22Rv1 (cell line): ENCODE data around the gene ATG7.

Experiments
- CTCF ChIP-seq: fragments of 450-650 bp; IDR thresholded peaks from 2 replicates; pipeline ENCODE4 v1.5.1; 2017; ENCODE audit warnings: mild to moderate bottlenecking
- ZFX ChIP-seq: fragments of 450-650 bp; IDR thresholded peaks from 2 replicates; pipeline ENCODE4 v1.6.1; 2017; ENCODE audit warnings: antibody characterized with exemption, borderline replicate concordance

DNA sequence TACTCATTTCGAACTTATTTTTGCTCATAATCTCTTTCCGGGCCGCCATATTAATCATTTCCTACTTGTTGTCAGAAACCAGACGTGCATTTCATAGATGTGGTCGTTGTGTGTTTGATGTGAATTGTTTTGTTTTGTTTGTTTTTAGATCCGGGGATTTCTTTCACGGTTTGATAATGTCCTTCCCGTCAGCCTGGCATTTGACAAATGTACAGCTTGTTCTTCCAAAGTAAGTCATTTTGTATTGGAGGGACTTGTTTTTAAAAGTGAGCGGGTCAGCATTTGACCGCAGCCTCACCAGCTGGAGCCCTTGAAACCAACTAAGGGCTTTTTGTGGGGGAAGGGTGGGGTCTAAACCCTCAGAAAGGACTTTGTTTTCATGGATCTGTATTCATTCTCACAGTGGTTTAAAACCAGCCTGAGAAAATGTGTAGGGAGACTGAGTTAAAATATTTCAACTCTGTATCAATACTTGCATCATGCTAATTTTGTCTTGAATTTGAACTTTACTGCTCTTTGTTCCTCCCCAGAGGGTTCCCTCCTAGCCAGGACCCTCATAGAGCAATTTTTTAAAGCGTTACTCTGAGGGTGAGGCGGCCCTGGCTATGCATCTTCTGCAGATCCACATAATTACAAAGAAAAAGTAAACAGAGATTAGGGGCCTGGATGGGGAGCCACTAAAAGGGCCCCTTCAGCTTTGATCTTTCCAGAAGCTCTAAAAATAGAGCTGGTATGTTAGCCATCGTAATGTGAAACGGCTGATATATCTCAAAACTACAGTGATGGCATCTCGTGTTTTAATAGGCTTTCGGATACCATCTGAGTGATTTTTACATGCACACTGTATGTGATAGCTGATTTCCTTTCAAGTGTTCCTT, 107.9 kb downstream of the ATG7 start:
- no peak for TF ChIP-seq CTCF
- TF ChIP-seq ZFX = no peak
